Urinary bladder (tissue), 4 donors: ENCODE data around the gene TLX2. TPM values are rescaled to one million over a fixed set of nuclear protein-coding genes. Genes with fewer than 3 reads are reported as not detected.

Experiments used
- DNase-seq: peaks from one replicate; pipeline ENCODE4 v3.0.0-alpha.2; 2015; ENCODE audit errors: extremely low spot score
- H3K27ac ChIP-seq: one replicate; pipeline ENCODE4 v1.5.1; 2013; ENCODE audit warnings: low read depth, mild to moderate bottlenecking, moderate library complexity
- H3K36me3 ChIP-seq: one replicate; pipeline ENCODE4 v1.6.1; 2013; ENCODE audit warnings: mild to moderate bottlenecking, moderate library complexity; ENCODE audit not compliant: insufficient read depth
- H3K4me1 ChIP-seq: one replicate; pipeline ENCODE4 v1.6.1; 2013; ENCODE audit warnings: mild to moderate bottlenecking, moderate library complexity; ENCODE audit not compliant: insufficient read depth
- H3K4me3 ChIP-seq: one replicate; pipeline ENCODE4 v1.5.1; 2013; ENCODE audit warnings: low read depth, low read length
- WGBS: extraction: QIAGEN DNeasy Blood & Tissue Kit; methylation state at CpG from one replicate; pipeline ENCODE4 v1.1.7; 2013; 5-methylcytosine and 5-hydroxymethylcytosine counted together
- polyA plus RNA-seq: library from polyadenylated mRNA; stranded (reverse); fragments of 200-250 nt; gene quantifications from one replicate; pipeline ENCODE4 v1.2.3, GENCODE V29; 2013
- total RNA-seq: library from RNA; depleted of rRNA; stranded (reverse); fragments of >200 nt; gene quantifications from one replicate; pipeline ENCODE4 v1.2.3, GENCODE V29; 2014
- donor health status: healthy with polysubstance abuse.
- donor health status: healthy.

TLX2 gene
- total and polyA plus RNA-seq, 2 donors = 0.51 to 0.63 TPM

DNA sequence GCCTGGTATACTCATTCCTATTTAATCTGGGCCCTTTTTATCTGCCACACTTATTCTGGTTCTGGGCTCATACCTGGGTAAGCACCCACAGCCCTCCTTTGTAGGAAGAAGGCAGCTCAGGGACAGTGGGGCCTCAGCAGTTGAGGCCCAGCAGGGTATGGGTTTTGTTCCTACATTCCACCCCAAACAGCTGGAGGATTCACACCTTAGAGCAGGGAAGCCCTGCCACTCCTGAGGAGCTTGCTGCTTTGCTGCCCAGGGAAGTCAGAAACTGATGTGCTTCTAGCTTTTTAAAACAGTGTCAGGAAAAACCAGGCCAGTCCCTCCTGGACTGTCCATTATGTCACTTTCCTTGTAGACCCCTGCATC, 13.7 kb upstream of the TLX2 start:
- H3K27ac ChIP-seq = no peak overlapping the region
- no peak overlapping the region for H3K4me3 ChIP-seq
- DNase-seq = no peak
- H3K36me3 ChIP-seq = no peaks in the 10 kb centered on the region
- H3K4me1 ChIP-seq = no peaks in the 10 kb centered on the region

DNA sequence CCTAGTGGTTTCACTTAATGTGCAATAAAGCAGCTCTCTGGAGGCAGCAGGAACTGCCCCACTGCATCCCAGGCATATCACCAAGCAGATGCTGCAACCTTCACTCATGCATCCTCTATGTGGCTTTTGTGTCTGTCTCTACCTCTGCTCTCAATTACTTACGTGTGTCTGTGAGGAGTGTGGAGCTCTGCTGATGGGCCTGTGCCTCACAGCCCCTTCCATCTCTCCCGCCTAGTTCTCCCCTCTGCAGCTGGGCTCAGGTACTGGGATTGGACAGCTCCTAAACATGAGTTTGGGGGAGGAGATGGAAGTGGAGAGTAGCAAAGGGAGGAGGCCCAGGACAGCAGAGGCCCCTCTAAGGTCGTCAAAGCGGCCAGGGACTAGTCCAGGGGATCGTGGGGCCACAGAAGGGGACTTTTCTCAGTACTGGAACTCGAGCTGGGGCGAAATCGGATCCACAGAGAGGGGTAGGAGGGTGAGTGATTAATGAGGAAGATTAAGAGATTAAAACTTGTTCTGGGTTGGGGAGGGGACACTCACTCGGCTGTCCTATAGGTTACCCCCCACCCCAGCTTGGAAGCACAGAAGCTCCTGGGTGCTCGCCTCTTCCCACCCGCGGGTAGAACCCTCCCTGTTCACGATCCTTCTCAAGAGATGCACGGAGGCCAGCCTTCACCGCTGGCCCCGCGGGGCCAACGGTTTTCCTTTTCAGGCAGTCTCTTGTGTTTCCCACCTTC, 12.7 kb upstream of the TLX2 start:
- H3K27ac ChIP-seq = no peak overlapping the region
- H3K4me1 ChIP-seq = no peaks in the 10 kb centered on the region
- no peaks in the 10 kb centered on the region for H3K36me3 ChIP-seq
- 81% methylated on average over 18 of the region's 18 CpGs for WGBS
- no peak overlapping the region for H3K4me3 ChIP-seq
- DNase-seq = no peak

DNA sequence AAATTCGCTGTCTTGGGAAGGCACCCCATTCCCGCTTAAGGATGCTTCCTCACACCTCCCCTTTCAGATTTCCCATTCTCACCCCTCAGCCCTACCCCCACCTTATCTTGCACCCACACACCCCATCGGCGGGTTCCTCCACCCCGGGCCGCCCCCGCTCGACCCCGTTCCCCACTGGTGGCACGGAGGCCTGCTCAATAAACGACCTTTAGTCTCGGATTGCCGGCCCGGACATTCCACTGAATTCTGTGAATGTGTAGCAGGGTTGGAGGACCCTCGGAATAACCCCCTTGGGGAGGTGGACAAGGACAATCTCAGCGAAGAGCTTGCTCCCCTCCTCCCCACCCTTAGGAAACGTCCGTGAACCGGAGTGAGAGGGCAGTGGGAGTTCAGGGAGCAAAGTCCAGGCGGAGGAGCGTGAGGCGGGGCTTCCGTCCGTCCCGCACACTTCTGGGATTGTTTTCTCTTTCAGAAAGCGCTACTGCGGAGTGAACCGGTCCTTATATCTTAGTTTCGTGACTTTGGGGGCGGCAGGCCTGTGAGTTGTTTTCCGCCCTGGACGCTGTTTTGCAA, 12.0 kb upstream of the TLX2 start:
- 29% methylated on average over 32 of the region's 32 CpGs for WGBS
- Histone ChIP-seq H3K27ac (no peak overlapping the region), H3K4me3 (peak overlapping the region; percentile 48), H3K36me3 (no peaks in the 10 kb centered on the region), H3K4me1 (no peaks in the 10 kb centered on the region)
- no peak for DNase-seq

DNA sequence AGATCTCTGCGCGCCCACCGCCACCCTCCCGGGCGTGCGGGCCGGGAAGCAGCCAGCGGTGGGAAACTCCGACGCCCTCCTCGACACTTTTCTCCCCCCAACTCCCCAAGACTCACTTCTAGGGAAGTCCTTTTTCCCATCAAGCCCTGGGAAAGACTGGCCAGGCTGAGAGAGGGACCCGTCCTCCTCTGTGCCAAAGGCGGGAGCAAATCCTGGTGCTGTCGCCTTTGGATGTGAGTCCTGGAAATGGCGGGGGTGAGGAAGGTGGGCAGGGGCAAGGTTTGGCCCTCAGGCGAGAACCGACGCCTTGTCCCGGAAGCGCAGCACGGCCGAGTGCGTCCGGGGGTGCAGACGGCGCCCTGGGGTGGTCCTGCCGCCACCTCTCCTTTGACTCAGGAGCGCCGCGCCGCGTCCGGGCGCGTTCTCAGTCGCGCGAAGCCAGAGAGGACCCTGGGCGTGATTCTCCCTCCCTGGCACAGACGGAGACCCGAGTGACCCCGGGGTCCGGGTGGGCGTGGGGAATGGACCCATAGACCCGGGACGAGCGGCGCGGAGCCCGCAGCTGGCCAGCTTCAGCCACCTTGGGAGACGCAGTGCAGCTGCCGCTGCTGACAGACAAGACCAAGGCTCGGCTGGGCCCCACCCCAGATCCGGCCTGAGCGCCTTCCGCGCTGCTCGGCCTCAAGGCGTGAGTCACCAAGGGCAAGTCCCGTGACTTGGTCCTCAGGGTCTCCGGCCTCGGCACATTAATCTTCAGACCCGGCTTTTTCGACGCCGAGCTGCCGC, 11.3 kb upstream of the TLX2 start:
- DNase-seq = no peak

DNA sequence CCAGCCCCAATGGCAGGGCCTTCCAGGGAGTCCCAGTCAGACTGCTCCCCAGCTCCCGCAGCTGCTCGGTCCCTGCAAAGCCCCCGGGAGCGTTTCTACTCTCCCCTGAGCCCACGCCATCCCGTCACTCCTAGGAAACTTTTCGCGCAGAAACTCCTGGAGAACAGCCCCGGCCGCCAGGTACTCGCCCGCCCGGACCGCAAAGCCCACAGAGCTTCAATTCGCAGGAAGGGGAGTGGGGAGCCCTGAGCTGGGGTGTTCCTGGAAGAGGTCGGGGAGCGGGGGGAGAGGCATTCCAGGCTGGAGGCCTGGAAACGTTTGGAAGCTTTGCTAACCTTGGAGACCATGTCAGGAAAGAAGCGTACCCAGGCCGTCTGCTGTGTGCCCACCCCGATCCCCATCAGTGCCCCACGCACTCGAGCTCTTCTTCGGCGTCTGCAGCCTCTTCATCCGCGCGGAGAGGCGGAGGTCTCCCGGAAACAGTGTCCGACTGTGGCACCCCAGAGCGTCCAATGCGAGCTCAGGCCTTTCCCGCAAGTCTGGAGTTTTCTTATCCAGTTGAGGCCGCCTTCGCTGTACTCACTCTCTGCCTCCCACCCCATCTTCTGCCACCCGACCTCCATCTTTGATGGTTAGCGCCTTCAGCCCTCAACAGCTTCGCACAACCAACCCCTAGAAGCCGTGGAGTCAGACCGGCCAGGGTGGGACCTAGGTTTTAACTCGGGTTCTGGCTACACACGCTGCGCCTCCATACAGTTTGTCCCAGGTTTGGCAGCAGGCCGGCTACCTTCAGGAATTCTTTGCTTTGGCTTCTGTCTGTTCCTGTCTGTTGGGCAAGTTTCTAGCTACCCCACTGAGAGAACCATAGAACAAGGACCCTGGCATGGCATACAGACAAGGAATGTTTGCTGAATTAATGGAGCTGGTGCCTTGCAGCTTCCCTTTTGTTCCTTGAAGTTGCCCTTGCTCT, 10.5 kb upstream of the TLX2 start:
- Histone ChIP-seq H3K4me1 (no peaks in the 10 kb centered on the region), H3K36me3 (no peaks in the 10 kb centered on the region), H3K4me3 (peak overlapping the region; percentile 48), H3K27ac (no peak overlapping the region)
- no peak for DNase-seq
- WGBS = 43% methylated on average over 45 of the region's 45 CpGs

More for the DNA sequence above, 11.3 kb upstream of the TLX2 start:
- Histone ChIP-seq H3K27ac (no peak overlapping the region), H3K4me1 (no peaks in the 10 kb centered on the region), H3K36me3 (no peaks in the 10 kb centered on the region), H3K4me3 (peak overlapping the region; percentile 48)
- WGBS = 3% methylated on average over 67 of the region's 67 CpGs

DNA sequence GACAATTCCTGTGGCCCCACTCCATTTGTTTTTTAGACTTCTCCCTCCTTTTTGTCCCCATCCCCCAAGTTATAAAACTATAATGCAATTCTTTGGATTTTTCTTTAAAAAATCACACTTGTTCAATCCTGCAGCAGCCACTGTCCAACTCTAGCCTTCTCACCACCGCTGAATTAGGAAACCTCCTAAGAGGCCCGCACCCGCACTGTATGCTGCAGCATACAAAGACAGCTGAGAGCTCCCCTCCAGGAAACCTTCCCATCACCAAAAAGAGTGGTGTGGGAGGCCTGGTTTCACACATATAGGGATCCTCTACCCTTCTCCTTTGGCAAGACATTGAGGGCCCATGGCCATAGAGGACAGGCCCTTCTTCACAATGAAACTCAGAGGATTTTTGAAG, 9.7 kb upstream of the TLX2 start:
- Histone ChIP-seq H3K4me1 (no peaks in the 10 kb centered on the region), H3K36me3 (no peaks in the 10 kb centered on the region), H3K27ac (no peak overlapping the region), H3K4me3 (no peak overlapping the region)
- no peak for DNase-seq
- 95% methylated on average over 3 of the region's 3 CpGs for WGBS

DNA sequence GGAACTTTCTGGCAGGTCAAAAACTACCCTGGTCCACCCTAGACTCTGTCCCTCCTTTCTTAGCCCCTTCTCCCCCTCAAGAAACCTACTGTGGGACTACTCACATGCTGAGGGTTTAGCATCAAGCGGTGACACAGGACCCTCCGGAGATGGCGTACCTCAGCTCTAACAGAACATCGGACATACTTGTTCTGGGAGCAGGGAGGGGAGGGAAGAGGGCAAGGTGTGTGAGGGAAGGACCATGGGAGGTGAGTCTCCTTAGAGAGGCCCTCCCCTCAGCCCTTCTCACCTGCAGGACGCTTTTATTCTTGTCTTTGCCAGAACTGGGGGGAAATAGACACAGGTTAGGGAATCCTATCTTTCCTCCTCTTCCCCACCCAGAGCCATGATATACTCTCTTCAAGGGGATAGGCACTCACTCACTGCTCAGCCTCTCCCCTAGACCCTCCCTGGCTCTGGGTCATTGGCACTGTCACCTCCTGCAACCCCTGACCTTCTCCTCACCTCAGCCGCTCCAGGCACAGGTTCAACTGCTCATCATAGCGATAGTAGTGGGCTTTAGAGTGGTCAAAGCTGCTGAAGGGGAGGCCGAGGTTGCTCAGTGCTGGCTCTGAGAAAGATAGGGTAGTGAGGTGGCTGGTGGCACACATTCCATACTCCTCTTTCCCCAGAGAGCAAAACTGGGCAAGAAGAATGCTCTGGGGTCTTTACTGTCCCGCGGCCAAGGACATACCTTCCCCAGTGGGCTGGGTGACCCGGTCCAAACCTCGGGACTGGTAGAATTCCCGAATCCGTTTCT, 8.6 kb upstream of the TLX2 start:
- Histone ChIP-seq H3K4me3 (no peak overlapping the region), H3K4me1 (no peaks in the 10 kb centered on the region)
- WGBS = 96% methylated on average over 14 of the region's 14 CpGs

DNA sequence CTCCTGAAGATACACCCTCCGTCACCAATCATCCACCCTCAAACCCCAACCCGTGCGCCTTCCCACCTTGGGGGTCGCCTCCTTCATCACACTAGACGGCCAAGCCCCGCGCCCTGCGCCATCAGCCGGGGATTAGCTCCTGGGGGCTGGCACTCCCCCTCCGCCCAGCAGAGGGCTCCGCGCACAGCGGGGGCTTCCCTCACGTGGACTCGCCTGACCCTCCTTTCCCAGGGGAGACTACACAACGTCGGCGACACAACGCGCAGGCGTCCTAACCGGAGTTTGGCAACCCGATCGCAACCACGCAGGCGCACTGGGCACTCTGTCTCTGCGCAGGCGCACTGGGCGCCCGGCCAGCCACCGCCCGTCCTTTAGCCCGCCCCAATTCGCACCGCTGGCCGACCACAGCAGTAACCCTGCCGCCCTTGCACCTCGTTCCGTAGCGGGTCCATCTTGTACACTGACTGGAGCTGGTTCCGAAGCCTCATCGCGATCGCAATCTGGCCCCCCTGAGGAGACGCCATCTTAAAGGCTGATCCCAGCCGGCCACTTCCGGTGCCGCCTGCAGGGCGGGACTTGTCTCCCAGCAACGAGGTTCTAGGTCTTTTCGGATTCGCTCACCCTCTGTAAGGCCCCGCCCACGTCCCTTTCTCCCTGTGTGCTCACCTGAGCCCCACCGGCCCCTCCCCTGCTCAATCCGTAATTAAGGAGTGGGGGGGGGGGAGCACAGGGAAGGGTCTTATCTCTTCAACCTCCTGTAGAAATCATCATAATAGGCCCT, 6.9 kb upstream of the TLX2 start, which contains the start of gene PCGF1:
PCGF1 (minus strand) TSS at position 551 of the 781 bp plus-strand sequence; CDS start at position 524, 27 bp downstream.
- Histone ChIP-seq H3K4me1 (no peaks in the 10 kb centered on the region), H3K4me3 (peak within 1 kb of the TSS; percentile 54), H3K27ac (peak within 1 kb of the TSS; percentile 95), H3K36me3 (no peaks in the 10 kb centered on the region)
- under 1% methylated on average over 56 of the region's 56 CpGs for WGBS
- peak; percentile 97 for DNase-seq

More for the DNA sequence above, 8.6 kb upstream of the TLX2 start:
- no peak for DNase-seq
- Histone ChIP-seq H3K36me3 (no peaks in the 10 kb centered on the region), H3K27ac (no peak overlapping the region)

DNA sequence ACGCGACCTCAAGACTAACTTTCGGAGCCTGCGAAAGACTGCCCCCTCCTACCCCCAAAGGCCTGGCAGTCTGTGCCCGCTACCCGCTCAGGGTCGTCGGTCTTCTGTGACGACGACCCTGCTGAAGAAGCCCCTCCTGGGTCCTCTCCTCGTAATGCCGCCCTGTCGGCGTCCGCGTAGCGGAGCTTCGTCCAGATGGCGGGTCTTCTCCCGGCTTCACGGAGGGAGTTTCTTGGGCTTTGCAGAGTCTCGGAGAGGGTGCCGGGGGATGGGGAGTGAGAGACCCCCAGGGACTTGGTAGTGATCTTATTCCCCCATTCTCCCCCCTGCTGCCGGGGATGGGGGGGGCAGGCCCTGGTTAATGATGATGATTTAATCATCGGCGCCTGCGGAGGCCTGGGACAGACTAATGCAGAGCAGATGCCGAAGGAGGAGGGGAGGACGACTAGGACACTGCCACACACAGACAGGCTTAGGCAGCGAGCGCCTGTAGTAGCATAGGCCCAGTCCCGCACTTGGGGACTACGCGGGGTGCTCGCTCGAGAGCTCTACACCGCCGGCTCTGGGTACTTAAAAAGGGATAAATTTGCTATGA, 6.2 kb upstream of the TLX2 start:
- 10% methylated on average over 38 of the region's 38 CpGs for WGBS
- H3K4me1 ChIP-seq = no peaks in the 10 kb centered on the region
- peak overlapping the region; percentile 54 for H3K4me3 ChIP-seq
- H3K36me3 ChIP-seq = no peaks in the 10 kb centered on the region
- peak overlapping the region; percentile 65 for H3K27ac ChIP-seq
- no peak for DNase-seq

DNA sequence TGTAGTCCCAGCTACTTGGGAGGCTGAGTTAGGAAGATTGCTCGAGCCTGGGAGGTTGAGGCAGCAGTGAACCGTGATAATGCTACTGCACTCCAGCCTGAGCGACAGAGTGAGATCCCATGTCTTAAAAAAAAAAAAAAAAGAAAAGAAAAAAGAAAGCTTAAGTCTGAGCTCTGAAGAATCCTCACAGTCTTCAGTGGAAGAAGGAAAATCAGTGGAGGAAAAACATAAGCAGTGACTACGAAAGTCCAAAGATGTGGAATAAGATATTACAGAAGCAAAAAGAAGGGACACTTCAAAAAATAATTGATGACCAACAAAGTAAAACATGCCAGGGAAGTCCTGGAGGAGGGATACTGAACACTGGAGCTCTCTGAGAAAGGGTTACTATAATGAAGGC, 4.0 kb upstream of the TLX2 start:
- Histone ChIP-seq H3K4me1 (peaks cover 3% of the 10 kb centered on the region), H3K36me3 (no peaks in the 10 kb centered on the region), H3K27ac (no peak overlapping the region), H3K4me3 (no peak overlapping the region)
- 75% methylated on average over 4 of the region's 4 CpGs for WGBS
- DNase-seq = no peak

DNA sequence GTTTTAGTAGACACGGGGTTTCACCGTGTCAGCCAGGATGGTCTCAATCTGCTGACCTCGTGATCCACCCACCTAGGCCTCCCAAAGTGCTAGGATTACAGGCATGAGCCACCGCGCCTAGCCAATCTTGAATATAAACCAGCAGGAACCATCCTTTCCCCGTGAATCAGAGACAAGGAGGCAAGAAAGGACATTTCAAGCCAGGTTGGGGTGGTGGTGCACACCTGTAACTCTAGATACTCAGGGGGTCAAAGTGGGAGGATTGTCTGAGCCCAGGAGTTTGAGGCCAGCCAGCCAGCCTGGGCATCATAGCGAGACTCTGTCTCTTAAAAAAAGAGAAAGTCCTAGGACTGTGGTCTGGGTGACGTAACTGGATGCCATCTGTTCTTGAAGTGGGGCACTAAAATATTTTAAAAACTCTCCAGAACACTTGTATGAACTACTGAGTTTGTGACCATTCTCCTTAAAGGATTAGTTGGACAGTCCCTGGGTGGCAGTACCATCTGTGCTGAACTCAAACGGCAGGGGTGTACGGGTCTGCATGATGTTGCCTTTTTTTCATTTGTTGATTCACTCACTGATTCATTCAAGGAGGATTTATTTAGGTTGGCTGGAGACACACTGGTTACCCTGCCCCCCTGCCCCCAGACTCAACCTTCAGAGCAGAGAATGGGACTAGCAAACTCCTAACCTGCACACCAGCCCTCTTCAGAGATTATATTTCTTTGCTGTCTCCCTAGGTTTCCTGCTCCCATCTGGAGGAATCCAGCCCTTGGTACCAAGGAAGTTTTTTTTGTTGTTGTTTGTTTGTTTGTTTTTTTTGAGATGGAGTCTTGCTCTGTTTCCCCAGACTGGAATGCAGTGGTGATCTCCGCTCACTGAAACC, 2.9 kb upstream of the TLX2 start:
- Histone ChIP-seq H3K27ac (no peak overlapping the region), H3K4me1 (peaks cover 3% of the 10 kb centered on the region), H3K4me3 (no peak overlapping the region), H3K36me3 (no peaks in the 10 kb centered on the region)
- 30% methylated on average over 11 of the region's 11 CpGs for WGBS
- no peak for DNase-seq
